Measurements from ENCODE around the gene CDPF1.
A peak's percentile ranks its signal among the peaks of the same experiment; 100 is the strongest.
"Not testable (repeated sequence)": the region's sequence is repeated elsewhere in the genome, so short reads cannot be mapped to it uniquely, and the experiment has no call there.

Gene CDPF1

DNA sequence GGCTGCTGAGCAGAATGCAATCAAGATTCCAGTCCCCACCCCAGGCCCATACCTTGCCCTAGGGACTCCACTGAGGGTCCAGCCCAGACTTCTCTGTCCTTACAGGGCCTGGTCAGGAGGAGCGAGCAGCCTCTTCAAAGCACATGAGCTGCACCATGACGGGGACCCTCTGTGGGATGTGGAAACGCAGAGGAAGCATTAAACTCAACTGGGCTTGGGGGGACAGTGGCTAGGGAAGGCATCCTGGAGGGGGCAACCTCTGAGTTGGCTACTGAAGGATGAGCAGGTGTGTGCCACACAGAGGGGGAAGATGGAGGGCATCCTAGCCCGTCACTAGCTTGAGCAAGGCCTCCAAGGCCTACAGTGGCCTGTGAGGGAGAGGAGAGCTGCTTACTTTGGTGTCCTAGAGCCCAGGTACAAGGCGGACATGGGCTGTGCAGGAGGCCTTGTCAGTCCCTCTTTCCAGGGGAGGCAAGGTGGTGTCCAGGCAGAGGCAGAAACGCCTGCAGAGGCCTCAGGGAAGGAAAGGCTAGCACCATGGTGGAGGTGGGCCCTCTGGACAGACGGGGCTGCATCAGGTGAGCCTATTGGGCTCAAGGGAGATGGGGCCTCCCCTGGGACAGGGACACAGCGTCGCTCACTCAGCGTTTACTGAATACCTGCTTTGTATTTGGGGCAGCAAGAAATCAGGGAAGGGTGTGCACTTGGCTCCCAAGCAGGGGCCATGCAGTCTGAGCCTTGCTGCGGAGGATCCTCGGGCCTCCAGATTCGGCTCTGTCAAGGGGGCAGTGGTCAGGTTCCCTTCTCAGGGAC lies 32.0 kb upstream of the CDPF1 start:
- DNase-seq (ENCODE audit: low read depth) = no peak

- no peak for DNase-seq (ENCODE audit: low read depth)
Measured at GRCh38 chr22:46280999-46281623, 31.0 kb upstream of the CDPF1 start.

GRCh38 chr22:46280063-46280817 lies 30.1 kb upstream of the CDPF1 start:
- no peak for DNase-seq (ENCODE audit: low read depth)

DNA sequence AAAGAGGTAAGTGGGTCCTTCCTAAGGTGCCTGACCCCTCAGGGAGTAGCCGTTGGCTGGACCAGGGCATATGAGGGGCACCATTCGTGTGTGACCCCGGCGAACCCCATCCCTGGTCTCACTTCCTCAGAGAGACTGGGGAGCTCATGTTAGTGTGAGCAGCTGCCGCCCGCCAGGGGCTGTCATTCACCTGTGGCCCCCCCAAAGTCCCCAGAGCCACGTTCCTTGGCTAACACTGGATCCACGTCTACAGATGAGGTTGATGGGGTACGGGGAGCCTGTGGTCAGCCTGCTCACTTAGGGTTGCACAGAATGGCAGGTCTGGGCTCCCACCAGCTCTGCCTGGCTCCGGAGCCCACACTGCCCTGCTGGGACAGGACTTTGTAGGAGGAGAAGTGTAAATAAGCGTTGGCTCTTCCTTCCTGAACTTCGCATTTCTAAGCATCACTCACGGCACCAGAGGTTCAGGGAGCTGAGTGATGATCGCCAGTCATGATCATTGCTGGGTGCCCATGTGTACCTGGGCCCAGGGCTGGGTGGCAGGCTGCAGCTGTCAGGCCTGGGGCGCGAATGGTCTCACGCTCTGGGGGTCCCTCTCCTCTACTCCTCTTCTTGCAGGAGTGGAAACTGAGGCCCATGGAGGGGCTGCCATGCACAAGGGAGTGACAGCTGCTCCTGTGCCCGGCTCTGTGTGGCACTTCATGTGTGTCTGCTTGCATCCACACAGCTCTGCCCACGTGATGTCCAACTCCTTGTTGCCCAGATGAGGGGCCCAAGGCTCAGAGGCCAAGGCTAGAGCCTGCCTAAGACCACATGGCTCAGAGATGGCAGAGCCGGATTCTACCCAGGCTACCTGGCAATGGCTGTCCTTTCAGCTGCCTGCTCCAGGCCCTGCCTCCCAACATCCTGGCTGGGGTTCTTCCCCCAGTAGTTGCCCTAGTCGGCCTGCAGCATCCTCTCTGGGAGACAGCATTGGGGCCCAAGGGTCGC lies 28.9 kb upstream of the CDPF1 start:
- no peak for DNase-seq (ENCODE audit: low read depth)

- DNase-seq (ENCODE audit: low read depth) = no peak
Measured at GRCh38 chr22:46276563-46276962, 26.5 kb upstream of the CDPF1 start.

DNA sequence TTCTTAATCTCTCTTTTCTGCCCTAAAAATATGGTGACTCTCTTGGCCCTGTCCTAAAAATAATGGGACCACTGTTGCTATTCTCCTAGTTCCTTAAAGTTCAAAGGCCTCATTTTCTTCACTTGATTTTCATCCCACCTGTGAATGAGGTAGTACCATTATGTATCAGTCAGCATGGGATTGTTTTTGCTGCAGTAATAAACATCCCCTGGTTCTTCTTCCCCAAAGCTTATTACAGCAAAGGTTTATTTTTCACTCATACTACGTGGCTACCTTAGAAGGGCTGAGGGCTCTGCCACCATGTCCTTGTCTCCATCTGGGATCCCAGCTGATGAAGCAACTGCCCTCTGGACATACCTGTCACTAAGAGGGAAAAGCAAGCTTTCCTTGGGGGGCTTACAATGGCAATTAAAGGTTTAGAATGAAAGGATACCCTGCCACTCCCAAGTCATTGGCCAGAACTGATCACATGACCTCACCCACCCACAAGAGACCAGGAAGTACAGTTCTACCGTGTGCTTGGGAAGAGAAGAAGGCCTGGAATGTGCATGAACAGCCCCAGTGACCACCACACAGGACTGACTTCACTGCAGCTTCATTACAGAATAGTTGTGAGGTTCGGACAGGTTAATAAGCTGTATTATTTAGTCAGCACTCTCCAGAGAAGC lies 25.5 kb upstream of the CDPF1 start:
- DNase-seq (ENCODE audit: low read depth) = no peak

DNA sequence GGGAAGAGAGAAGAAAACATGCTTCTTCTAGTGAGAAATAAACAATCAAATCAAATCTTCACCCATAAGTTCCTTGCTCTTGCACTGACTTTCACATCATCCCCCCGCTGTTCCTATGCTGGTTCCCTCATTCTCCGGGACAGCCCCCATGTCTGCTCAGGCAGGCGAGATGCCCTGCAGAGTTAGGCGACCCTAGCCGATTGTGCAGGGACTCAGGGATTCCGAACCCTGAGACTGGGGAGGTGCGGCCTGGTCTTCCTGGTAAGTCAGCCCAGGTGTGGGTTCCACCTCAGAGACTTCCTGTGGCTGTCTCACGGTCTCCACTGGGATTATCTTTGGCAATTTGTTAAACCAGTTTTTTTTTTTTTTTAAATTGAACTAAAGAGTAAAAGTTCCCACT lies 24.3 kb upstream of the CDPF1 start:
- DNase-seq (ENCODE audit: low read depth) = no peak

GRCh38 chr22:46273432-46274148 lies 23.5 kb upstream of the CDPF1 start:
- no peak for DNase-seq (ENCODE audit: low read depth)

GRCh38 chr22:46272762-46273431 lies 22.8 kb upstream of the CDPF1 start:
- DNase-seq (ENCODE audit: low read depth) = no peak

DNA sequence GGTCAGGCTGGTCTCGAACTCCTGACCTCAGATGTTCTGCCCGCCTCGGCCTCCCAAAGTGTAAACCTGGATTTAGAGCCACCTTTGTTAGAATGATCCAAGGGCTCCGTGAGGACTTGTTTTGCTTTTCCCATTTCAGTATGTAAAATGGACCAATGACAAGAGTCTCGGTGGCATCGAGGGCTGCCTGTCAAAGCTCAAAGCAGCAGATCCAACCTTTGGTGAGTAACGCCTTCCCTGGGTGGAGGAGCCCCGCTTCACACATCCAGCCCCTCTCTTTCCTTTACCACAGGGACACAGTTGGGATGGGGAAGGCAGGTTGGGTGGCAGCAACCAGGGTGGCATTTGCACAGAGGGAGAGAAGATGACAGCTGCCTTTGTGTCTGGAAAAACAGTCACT lies 22.1 kb upstream of the CDPF1 start:
- no peak for DNase-seq (ENCODE audit: low read depth)

DNA sequence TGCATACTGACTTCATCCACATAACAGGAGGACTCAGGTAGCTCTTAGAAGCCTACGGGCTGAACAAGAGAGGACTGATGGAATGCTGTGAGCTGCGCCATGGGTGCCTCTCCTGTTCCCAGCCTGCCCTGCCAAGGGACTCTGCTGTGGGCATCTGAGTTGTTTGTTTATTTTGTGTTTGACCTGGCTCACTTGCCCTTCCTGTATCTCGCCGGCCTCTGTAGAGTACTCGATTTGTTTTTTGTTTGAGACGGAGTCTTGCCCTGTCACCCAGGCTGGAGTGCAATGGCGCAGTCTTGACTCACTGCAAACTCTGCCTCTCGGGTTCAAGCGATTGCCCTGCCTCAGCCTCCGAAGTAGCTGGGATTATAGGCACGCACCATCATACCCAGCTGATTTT lies 19.5 kb upstream of the CDPF1 start:
- no peak for DNase-seq (ENCODE audit: low read depth)

GRCh38 chr22:46267431-46268279 lies 17.6 kb upstream of the CDPF1 start, which contains the start of gene TTC38:
Gene TTC38, plus strand, starts transcription at chr22:46268008. Its CDS starts 32 bp downstream, at chr22:46268040.
- peak; percentile 83 for DNase-seq (ENCODE audit: low read depth)

GRCh38 chr22:46265627-46266026 lies 15.5 kb upstream of the CDPF1 start:
- not testable (repeated sequence) for DNase-seq (ENCODE audit: low read depth)

DNA sequence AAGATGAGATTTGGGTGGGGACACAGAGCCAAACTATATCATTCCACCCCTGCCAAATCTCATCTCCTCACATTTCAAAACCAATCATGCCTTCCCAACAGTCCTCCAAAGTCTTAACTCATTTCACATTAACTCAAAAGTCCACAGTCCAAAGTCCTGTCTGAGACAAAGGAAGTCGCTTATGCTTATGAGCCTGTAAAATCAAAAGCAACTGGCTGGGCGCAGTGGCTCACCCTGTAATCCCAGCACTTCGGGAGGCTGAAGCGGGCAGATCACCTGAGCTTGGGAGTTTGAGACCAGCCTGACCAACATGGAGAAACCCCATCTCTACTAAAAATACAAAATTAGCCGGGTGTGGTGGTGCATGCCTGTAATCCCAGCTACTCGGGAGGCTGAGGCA lies 14.4 kb upstream of the CDPF1 start:
- DNase-seq (ENCODE audit: low read depth) = not testable (repeated sequence)

DNA sequence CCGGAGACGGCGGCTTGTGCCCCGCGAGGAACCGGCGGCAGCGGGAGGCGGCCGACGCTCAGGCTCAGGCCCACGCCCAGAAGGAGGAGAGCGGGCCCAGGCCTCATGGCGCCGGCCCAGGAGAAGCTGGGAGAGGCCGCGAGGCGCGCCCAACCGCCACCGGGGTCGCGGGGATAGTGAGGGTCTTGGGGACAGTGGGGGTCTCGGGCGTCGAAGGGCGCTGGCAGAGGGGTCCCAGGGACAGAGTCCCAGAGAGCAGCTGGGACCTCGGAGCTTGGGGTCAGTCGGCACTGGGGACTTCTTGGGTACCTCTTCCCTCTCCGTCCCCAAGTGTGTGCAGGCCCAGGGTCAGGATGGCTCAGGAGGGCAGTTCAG lies 13.1 kb upstream of the CDPF1 start, which contains the start of gene PKDREJ:
Gene PKDREJ (minus strand): TSS at position 128 of the 375 bp plus-strand sequence. CDS start 21 bp downstream, at position 107.
- no peak for DNase-seq (ENCODE audit: low read depth)

DNA sequence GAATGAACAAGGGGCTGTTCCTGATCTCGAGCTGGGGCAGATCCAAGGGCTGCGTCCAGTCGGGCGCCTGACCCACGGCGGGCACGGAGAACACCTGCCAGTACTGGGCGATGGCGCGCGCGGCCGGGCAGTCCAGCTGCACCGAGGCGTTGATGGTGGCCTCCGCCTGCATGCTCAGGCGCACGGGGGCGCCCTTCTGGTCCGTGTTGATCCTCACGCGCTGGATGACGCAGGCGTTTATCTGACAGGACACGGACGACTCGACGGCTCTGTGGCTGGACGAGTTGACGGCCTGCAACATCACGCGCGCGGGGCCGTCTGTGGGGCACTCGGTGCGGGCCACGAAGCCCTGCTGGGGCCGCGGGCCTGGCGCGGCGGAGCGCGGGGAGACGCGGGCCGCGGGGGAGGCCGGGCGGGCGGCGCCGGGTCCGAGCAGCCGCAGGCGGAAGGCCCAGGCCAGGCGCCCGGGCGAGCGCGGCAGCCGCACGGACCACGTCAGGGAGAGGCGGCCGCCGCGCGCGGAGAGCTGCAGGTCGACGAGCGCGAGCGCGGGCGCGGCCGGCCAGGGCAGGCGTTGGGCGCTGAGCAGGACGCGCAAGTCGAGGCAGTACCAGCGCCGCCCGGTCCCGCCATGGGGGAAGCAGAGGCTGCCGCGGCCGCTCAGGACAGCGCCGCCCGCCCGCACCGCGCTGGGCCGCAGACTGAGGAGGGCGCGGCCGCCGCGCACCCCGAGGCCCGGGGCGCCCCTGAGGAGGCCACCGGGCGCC lies 12.5 kb upstream of the CDPF1 start:
- DNase-seq (ENCODE audit: low read depth) = peak; percentile 11

GRCh38 chr22:46260038-46260437 lies 9.9 kb upstream of the CDPF1 start:
- DNase-seq (ENCODE audit: low read depth) = no peak

DNA sequence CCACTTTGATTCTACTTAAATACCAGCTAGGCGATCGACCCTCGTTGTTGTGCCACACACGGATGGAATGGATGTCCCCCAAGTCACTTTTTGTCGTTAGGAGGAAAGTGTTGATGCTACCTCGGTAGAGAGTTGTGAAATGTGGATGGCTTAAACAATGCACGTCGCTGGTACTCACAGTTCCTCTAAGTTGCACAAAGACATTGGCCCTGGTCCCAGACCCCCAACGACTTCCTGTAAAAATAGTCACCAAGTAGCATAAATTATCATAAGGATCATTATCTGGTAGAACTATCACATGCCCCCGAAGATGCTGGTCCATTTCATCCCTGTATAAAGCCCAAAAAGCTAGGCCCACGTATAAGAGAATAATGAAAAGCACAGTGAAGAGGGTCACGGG lies 9.3 kb upstream of the CDPF1 start:
- DNase-seq (ENCODE audit: low read depth) = no peak

Data from fibroblast of gingiva (primary cell).